ENCODE data around the gene MAGI1.

MAGI1 gene

GRCh38 chr3:65687741-65688140 is 351.0 kb downstream of the MAGI1 start:
- DNase-seq (ENCODE audit: extremely low read depth, low read depth) = no peak
- no peak for TF ChIP-seq CTCF (IDR thresholded peaks at IDR 0.05; ENCODE audit: low read depth, low read length)

DNA sequence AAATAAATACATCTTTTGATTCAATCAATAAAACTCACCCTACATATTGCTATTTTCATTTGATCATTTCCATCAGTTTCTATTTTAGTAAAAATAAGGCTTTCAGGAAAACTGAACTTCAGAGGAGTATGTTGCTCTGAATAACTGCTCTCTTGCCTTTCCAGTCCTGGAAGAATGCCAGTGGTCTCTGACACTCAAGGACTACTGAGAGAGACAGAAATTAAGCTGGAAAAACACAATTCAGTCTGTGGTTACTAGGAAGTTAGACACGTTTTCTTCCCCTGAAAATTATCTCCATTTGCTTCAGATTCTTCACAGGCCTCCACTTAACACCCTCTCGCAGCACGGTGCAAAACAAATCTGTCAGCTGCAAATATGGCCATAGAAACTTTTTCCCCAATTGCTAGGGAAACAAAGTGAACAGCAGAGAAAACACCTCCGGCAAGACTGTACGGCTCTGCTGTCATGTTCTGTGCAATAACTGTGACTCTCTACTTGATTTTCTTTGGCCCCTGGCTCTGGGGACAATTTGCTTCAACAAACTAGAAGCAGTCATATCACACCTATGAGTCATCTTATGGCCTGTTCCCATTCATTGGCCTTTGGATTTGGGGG is 353.0 kb downstream of the MAGI1 start:
- DNase-seq (ENCODE audit: extremely low read depth, low read depth) = no peak
- no peak for TF ChIP-seq CTCF (IDR thresholded peaks at IDR 0.05; ENCODE audit: low read depth, low read length)

GRCh38 chr3:65678516-65678915 is 360.2 kb downstream of the MAGI1 start:
- no peak for DNase-seq (ENCODE audit: extremely low read depth, low read depth)
- TF ChIP-seq CTCF (IDR thresholded peaks at IDR 0.05; ENCODE audit: low read depth, low read length) = no peak

GRCh38 chr3:65677486-65678010 is 361.2 kb downstream of the MAGI1 start:
- TF ChIP-seq CTCF (IDR thresholded peaks at IDR 0.05; ENCODE audit: low read depth, low read length) = no peak
- DNase-seq (ENCODE audit: extremely low read depth, low read depth) = no peak

DNA sequence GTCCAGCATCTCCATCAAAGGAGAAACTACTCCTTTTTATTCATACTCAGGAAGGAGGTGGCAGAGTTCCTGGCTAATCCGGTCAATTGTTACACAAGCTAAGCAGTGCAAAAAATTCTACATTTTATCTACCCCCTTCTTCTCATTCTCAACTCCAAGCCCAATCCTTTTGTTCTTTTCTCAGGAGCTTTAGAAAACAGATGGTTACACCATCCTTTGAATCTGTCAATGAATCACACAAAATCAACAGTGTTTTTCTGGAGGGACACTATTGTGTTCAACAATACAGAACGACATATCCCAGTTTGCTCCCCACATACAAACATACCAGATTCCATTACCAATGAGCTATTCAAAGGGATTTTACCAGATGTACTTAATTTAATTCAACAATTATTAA is 362.1 kb downstream of the MAGI1 start:
- TF ChIP-seq CTCF (IDR thresholded peaks at IDR 0.05; ENCODE audit: low read depth, low read length) = no peak
- no peak for DNase-seq (ENCODE audit: extremely low read depth, low read depth)

GRCh38 chr3:65675011-65675410 is 363.7 kb downstream of the MAGI1 start:
- no peak for DNase-seq (ENCODE audit: extremely low read depth, low read depth)
- TF ChIP-seq CTCF (IDR thresholded peaks at IDR 0.05; ENCODE audit: low read depth, low read length) = no peak

DNA sequence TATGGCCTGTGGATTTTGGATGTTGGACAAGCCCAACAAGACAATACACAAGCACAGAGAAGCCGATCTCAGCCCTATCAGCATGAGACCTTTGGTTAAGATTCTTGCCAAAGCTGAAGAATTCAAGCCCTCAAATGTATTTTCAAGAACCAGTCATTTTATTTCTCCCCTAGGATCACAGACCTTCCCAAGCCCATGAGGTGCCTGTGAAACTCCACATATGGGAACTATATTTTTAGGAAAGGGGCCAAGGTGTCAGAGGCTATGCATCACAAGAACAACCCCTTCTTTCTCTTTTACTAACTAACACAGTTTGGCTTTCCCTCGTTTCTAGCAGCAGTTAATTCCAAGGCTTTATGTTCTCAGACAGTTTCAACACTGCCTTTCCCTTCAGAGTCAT is 364.5 kb downstream of the MAGI1 start:
- TF ChIP-seq CTCF (IDR thresholded peaks at IDR 0.05; ENCODE audit: low read depth, low read length) = no peak
- DNase-seq (ENCODE audit: extremely low read depth, low read depth) = no peak
